Right renal pelvis (tissue), 4 donors: Measurements from ENCODE around the gene MCEMP1. TPM values are rescaled to one million over a fixed set of nuclear protein-coding genes. Genes with fewer than 3 reads are reported as not detected.

Experiments
- DNase-seq, 4 donors: peaks; one replicate each; pipeline ENCODE4 v3.0.0-alpha.2; 2013; ENCODE audit warnings: low read depth in 4 of 4, low spot score in 3 of 4, missing footprints in 1 of 4
- polyA plus RNA-seq, 4 donors: library from polyadenylated mRNA; unstranded; fragments of 120-200 nt; gene quantifications; one replicate each; pipeline ENCODE4 v1.2.1, GENCODE V29; 2013; ENCODE audit not compliant: insufficient read length in 4 of 4

Gene MCEMP1
- polyA plus RNA-seq, 4 donors, result 0.11 to 0.66 (median 0.17) TPM

- no peak for DNase-seq
Observed at GRCh38 chr19:7692417-7693088, 15.7 kb downstream of the MCEMP1 start.

GRCh38 chr19:7694499-7694898 lies 17.6 kb downstream of the MCEMP1 start:
- DNase-seq, result no peak

DNA sequence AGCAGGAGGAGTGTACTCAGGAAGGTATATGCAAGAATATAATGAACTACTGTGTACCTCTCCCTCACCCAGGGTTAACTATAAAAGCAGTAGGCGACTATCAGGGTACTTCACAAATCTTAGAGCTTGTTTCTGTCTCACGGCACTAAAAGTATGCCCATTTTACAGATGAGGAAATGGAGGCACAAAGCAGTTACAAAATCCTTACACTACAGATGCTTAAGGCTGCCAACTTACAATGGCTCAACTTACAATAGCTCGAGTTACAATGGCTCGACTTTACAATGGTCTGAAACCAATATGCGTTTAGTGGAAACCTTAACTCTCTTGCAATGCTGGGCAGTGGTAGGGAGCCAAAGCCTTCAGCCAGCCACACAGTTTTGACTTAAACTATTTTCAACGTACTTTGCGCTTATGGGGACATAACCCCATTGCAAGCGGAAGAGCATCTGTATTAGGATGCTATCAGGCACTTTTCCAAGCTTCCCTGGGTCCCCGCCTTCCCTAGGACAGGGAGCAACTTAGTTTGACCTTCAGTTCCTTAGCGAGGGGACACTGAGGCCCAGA lies 20.9 kb downstream of the MCEMP1 start:
- DNase-seq, result no peak

DNA sequence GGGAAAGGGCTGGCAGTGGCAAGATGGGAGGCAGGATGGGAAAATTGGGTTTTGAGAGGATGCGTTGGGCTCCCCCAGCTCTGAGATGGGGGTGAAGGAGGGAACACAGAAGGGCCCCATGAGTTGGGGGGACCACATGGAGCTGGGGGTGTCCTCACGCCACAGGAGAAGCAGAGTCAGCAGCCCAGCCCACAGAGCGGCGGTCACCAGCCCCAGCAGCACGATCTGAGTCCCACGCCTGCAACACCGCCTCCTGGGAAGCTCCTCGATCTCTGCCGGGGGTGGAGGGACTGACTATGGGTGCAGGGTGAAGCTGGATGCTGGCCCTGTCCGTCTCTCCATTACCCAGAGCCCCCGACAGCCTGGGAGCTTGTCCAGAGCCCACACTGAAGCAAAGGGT lies 21.7 kb downstream of the MCEMP1 start:
- no peak for DNase-seq

- no peak for DNase-seq
Observed at GRCh38 chr19:7699003-7699402, 22.1 kb downstream of the MCEMP1 start.

GRCh38 chr19:7699417-7700401 lies 22.8 kb downstream of the MCEMP1 start:
- DNase-seq, result no peak

GRCh38 chr19:7701049-7701653 lies 24.3 kb downstream of the MCEMP1 start:
- no peak for DNase-seq

GRCh38 chr19:7701654-7702457 lies 25.0 kb downstream of the MCEMP1 start, which contains the start of gene FCER2:
Gene FCER2 (minus strand): TSS chr19:7702131. CDS start chr19:7699760, 2,371 bp downstream.
- DNase-seq, result no peak

DNA sequence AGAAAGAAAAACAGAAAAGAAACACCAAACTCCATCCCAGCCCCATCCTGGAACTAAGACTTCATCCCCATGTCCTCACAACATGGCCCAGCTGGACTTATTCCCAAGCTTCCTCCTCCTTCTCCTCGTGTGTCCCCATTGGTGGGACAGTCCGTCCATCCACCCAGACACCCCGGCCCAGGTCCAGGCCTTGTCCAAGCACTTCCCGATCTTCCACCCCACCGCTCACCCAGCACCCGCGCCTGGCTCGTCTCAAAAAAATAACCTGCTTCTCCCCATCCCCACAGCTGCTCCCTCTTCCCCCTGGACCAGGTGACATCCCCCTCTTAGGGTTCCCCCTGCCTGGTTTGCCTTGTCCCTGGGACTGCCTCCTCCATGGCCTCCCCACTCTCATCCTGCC lies 26.4 kb downstream of the MCEMP1 start:
- no peak for DNase-seq

DNA sequence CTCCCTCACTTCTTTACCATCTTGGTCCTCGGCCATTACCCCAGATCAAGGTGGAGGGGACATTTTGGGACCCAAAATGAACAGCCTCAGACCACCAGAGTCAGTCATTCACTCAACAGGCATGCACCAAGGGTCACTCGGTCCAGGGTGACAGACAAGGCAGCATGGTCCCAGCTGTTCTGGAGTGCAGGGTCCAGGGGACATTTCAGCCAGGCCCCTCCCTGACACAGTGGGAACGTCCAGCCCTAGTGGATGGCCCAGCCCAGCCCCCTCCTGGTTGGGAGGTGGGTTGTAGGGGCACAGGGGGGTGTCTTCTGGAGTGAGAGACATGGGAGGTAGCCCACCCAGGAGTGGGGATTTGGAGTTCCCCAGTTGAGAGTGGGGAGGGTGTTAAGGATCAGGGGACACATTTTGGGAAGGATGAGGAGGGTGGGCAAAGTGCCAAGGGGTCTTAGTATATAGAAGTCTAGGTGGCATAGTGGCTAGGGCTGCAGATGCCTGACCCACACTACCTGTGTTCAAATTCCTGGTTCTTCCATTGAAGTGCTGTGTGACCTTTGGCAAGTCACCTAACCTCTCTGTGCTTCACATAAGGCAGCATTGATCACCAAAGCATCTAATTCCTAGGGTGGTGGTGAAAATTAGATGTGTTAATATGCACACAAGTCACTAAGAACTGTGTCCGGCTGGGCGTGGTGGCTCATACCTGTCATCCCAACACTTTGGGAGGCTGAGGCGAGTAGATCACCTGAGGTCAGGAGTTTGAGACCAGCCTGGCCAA lies 27.6 kb downstream of the MCEMP1 start:
- DNase-seq, result no peak

DNA sequence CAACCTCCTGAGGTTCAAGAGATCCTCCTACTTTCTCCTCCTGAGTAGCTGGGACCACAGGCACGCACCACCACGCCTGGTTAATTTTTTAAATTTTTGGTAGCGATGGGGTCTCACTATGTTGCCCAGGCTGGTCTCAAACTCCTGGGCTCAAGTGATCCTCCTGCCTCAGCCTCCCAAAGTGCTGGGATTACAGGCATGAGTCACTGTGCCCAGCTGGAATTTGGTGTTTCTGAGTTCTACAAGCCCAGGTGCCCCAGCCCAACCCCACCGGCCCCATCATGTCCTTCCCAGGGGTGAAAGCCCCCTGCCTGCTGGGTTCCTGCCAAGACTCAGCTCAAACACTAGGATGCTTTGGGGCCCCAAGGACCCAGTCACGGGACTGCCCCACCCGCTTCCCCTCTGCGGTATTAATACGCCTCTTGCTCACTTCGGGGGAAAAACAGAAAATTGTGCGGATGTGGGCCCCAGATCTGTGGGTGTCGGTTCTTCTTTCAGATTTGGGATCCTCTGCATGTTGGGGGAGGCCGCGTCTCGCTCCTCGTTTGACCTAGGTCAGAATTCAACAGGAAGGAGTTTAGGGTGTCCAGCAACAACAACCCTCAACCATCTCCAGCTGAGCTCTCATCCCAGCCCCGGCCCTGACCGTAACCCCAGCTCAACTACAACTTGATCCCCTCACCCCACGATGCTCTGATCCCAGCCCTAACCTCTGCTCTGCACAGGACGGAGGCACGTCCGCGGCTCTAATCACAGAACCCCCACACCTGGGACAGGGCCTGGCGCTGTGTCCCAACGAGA lies 28.7 kb downstream of the MCEMP1 start:
- no peak for DNase-seq

- DNase-seq, result no peak
Observed at GRCh38 chr19:7706188-7706954, 29.5 kb downstream of the MCEMP1 start.

GRCh38 chr19:7706955-7707456 lies 30.1 kb downstream of the MCEMP1 start:
- DNase-seq, result no peak

DNA sequence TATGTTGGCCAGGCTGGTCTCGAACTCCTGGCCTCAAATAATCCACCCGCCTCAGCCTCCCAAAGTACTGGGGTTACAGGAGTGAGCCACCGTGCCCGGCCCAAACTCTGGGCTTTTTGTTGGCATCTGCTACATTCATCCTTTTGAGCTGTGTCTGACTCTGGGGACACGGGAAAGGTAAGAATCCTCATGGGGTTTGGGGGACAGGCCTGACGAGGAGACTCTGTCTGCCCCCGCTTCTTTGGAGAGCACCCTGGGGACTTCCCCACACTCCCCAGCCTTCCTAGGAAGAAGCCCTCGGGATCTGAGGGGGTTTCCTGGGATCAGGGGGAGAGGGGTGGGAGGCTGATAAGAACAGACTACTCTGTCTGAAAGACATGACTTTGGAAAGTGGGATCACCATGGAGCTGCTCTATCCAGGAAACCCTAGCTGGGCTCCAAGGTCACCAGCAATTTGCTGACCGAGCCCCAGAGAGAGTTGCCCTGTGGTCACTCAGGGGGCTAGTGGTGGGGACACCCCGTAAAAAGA lies 33.1 kb downstream of the MCEMP1 start:
- no peak for DNase-seq

- no peak for DNase-seq
Observed at GRCh38 chr19:7710616-7711015, 33.7 kb downstream of the MCEMP1 start.

DNA sequence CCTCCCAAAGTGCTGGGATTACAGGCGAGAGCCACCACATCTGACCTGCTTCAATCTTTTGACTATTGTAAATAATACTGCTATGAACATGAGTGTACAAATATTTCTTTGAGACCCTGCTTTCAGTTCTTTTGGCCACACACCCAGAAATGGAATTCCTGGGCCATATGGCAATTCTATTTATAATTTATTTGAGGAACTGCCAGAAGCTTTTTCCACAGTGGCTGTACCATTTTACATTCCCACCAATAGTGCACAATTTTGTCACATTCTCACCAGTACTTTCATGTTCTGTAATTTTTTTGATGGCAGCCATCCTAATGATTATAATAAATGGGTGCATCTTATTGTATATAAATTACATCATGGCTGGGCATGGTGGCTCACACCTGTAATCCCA lies 38.8 kb downstream of the MCEMP1 start:
- no peak for DNase-seq

- DNase-seq, result no peak
Observed at GRCh38 chr19:7716762-7717161, 39.9 kb downstream of the MCEMP1 start.
